ENCODE results near the gene RBKS. TPM values are rescaled to one million over a fixed set of nuclear protein-coding genes. Genes with fewer than 3 reads are reported as not detected.

The RBKS gene
- total and polyA plus RNA-seq, 2 of the 8 experiments (the other 6 are each of a cell fraction or from before 2014, with no cell fraction given), result 1.1 to 1.5 TPM

DNA sequence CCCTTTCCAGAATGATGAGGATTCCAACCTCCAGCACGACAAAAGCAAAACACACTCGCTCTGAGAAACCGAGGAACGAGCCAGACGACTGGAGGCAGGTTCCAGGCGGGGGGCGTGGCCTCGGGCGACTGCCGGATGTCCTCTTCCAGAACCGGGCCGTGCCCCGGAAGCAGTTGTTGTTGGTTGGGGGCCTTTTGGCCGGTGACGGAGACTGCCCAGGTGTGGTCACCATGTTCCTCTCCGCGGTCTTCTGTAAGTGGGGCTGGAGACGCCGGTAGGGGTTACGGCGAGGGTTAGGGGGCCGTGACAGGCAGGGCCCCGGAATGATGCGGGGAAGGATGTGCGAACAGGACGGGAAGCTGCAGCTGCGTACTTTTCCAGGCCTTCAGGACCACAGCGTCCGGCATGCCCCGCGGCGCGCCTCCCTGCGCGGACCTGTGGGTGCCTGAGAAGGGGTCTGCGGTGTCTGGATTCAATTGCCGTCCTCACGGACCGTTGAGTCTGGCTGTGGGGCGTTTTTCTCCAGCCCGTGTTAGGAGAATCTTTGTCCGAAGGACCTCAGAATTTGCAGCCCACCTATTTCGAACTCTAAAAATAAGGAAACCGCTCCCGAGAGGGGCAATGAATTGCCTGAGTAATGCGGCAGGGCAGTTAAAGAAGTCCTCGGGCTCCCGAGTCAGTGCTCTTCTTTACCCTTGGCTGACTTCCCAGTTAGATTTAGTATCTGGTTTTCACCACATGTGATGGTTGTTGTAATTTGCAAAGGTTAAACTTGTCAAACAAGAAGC lies 118.4 kb downstream of the RBKS start, which contains the start of gene MRPL33:
Gene MRPL33, plus strand, starts transcription at position 172 of the 788 bp plus-strand sequence. Its CDS starts 59 bp downstream, at position 231.
- Histone ChIP-seq H4K5ac (ENCODE audit: insufficient read length, low read depth, low read length) (peak within 1 kb of the TSS; percentile 94), H3K18ac (ENCODE audit: extremely low read depth, low read length) (peak within 1 kb of the TSS; percentile 99), H2BK15ac (ENCODE audit: low read length) (peak within 1 kb of the TSS; percentile 88), H2BK5ac (ENCODE audit: low read depth, low read length) (peak within 1 kb of the TSS; percentile 94), H3K27ac (ENCODE audit: low read depth, low read length) (peak within 1 kb of the TSS; percentile 80; the same call in 1 of the 2 replicates), H3K27me3 (replicated peaks in 1 of 4; ENCODE audit: control insufficient read depth in 3 of 4, extremely low read depth in 1 of 4, insufficient read depth in 3 of 4, low read length in 3 of 4) (no peaks in the 10 kb centered on the region), H3K79me2 (ENCODE audit: control insufficient read depth in 1 of 2, insufficient read depth in 2 of 2, low read length in 2 of 2) (peaks cover 10 to 46% of the 10 kb centered on the region in 2 experiments), H2BK120ac (replicated peaks; ENCODE audit: low read depth, low read length) (no peak within 1 kb of the TSS), H3K79me1 (ENCODE audit: low read depth, low read length) (peaks cover 9% of the 10 kb centered on the region), H3K4me1 (replicated peaks in 1 of 4; ENCODE audit: control insufficient read depth in 3 of 4, insufficient read depth in 4 of 4, low read length in 3 of 4) (no peaks in the 10 kb centered on the region; a peak in 2 of 7 replicates), H3K14ac (ENCODE audit: insufficient read length) (no peak within 1 kb of the TSS), H3K4me3 (ENCODE audit: extremely low read depth in 1 of 4, insufficient read depth in 2 of 4, low read depth in 3 of 4, low read length in 4 of 4) (peak within 1 kb of the TSS; percentile 60 to 97 (median 88)), H3K23ac (ENCODE audit: insufficient read length) (no peak within 1 kb of the TSS), H4K8ac (ENCODE audit: extremely low read depth, insufficient read depth, low read length) (peak within 1 kb of the TSS; percentile 97), H2AFZ (ENCODE audit: low read length) (peak within 1 kb of the TSS; percentile 89), H3K4me2 (ENCODE audit: insufficient read depth in 1 of 2, low read depth in 2 of 2, low read length in 2 of 2) (peak within 1 kb of the TSS; percentile 65 to 93), H3K23me2 (ENCODE audit: low read depth, low read length) (peaks cover 3% of the 10 kb centered on the region), H4K20me1 (replicated peaks in 1 of 2; ENCODE audit: control insufficient read depth in 1 of 2, insufficient read depth in 2 of 2, low read length in 2 of 2) (peaks cover 0 to 3% of the 10 kb centered on the region in 2 experiments), H2BK12ac (ENCODE audit: low read depth, low read length) (no peak within 1 kb of the TSS), H4K91ac (replicated peaks; ENCODE audit: insufficient read length, low read length) (peak within 1 kb of the TSS; percentile 97), H2AK5ac (ENCODE audit: low read depth, low read length) (no peak within 1 kb of the TSS), H2BK20ac (ENCODE audit: low read length) (no peak within 1 kb of the TSS), H3K4ac (replicated peaks; ENCODE audit: insufficient read length, low read depth, low read length) (peak within 1 kb of the TSS; percentile 75), H3K56ac (replicated peaks; ENCODE audit: insufficient read length, low read depth, low read length) (peak within 1 kb of the TSS; percentile 98), H3K9ac (replicated peaks in 1 of 4; ENCODE audit: extremely low read depth in 1 of 4, low read depth in 3 of 4, low read length in 3 of 4) (peak within 1 kb of the TSS; percentile 71 to 90 (median 80)), H3K36me3 (ENCODE audit: control insufficient read depth in 2 of 4, insufficient read depth in 4 of 4, low read length in 3 of 4) (peaks cover 0 to 15% (median 3%) of the 10 kb centered on the region in 4 experiments; a peak in 3 of 8 replicates), H3K9me3 (ENCODE audit: insufficient read depth in 2 of 2, low read depth in 1 of 2, low read length in 1 of 2) (no peaks in the 10 kb centered on the region)
- DNase-seq (ENCODE audit: low read depth in 1 of 2, low spot score in 2 of 2) (peak; percentile 81 to 97), FAIRE-seq (no peak)
- WGBS, 2 experiments (ENCODE audit: extremely low coverage in 1 of 2, insufficient coverage in 1 of 2, insufficient read length in 1 of 2, insufficient replicate concordance in 2 of 2, low coverage in 1 of 2, low lambda C conversion rate in 2 of 2, missing lambda C conversion rate in 1 of 2), result 1% methylated on average over 48 of the region's 48 CpGs; no CpG with 5 or more reads in 1 of the 2 experiments
- ChIA-PET CTCF (ENCODE audit: partially characterized antibody) (interaction anchor here (1.4 to 1.5 kb wide), 3 partner anchors 35 to 720 kb away, joined by 3 to 4 read pairs (median 3); no protein-coding TSS in a partner anchor), POLR2A (ENCODE audit: partially characterized antibody) (interaction anchor here (0.7 to 2.8 kb wide), 5 partner anchors 9 to 178 kb away, joined by 3 to 14 read pairs (median 5); no protein-coding TSS in a partner anchor)
- TF ChIP-seq POLR2A (IDR thresholded peaks at IDR 0.05; ENCODE audit: control extremely low read depth in 1 of 2, low read depth in 2 of 2, low read length in 2 of 2) (peak in 1 of 2 experiments; percentile 91; a peak in 2 of 3 replicates), TAF7 (optimal IDR thresholded peaks at IDR 0.05; ENCODE audit: borderline replicate concordance, low read depth, low read length) (peak; percentile 50), RAD21 (IDR thresholded peaks at IDR 0.05 in 1 of 2, conservative IDR thresholded peaks at IDR 0.05 in 1 of 2; ENCODE audit: low read depth in 2 of 2, low read length in 2 of 2) (no peak), CEBPB (IDR thresholded peaks at IDR 0.05; ENCODE audit: low read depth, low read length) (no peak), TAF1 (IDR thresholded peaks at IDR 0.05; ENCODE audit: low read depth, low read length) (peak; percentile 79; the same call in 1 of the 2 replicates), CREB1 (IDR thresholded peaks at IDR 0.05) (peak; percentile 69; the same call in 1 of the 2 replicates), BACH1 (IDR thresholded peaks at IDR 0.05; ENCODE audit: low read length) (no peak)
- TF ChIP-seq, protein P1, sequence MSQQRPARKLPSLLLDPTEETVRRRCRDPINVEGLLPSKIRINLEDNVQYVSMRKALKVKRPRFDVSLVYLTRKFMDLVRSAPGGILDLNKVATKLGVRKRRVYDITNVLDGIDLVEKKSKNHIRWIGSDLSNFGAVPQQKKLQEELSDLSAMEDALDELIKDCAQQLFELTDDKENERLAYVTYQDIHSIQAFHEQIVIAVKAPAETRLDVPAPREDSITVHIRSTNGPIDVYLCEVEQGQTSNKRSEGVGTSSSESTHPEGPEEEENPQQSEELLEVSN (IDR thresholded peaks at IDR 0.05), result 0 out of 2 replicates have a peak, but pooled peaks have one; percentile 20
- TF ChIP-seq, protein P2, sequence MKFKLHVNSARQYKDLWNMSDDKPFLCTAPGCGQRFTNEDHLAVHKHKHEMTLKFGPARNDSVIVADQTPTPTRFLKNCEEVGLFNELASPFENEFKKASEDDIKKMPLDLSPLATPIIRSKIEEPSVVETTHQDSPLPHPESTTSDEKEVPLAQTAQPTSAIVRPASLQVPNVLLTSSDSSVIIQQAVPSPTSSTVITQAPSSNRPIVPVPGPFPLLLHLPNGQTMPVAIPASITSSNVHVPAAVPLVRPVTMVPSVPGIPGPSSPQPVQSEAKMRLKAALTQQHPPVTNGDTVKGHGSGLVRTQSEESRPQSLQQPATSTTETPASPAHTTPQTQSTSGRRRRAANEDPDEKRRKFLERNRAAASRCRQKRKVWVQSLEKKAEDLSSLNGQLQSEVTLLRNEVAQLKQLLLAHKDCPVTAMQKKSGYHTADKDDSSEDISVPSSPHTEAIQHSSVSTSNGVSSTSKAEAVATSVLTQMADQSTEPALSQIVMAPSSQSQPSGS (IDR thresholded peaks at IDR 0.05; ENCODE audit: low read length), result peak; percentile 57; the same call in 1 of the 2 replicates

Measured in H1 (cell line).